Ovary (tissue), 9 donors: ENCODE results near the gene ZNF211. TPM values are rescaled to one million over a fixed set of nuclear protein-coding genes. Genes with fewer than 3 reads are reported as not detected.

ENCODE experiments used
- DNase-seq, 5 donors: peaks; one replicate each; pipeline ENCODE4 v3.0.0-alpha.2; 2019 to 2020
- H3K27ac ChIP-seq, 2 donors: fragments of 200-600 bp; one replicate each; pipeline versions ENCODE4 v1.5.1 to v1.8.0; 2019 to 2022
- H3K27me3 ChIP-seq: fragments of 200-600 bp; one replicate; pipeline ENCODE4 v1.8.0; 2022
- H3K36me3 ChIP-seq: fragments of 200-600 bp; sonication (generic); one replicate; pipeline ENCODE4 v1.5.1; 2019
- H3K4me1 ChIP-seq: one replicate; pipeline ENCODE4 v1.8.1; 2013; ENCODE audit warnings: mild to moderate bottlenecking, moderate library complexity; ENCODE audit not compliant: insufficient read depth
- H3K4me3 ChIP-seq: fragments of 200-600 bp; sonication (generic); one replicate; pipeline ENCODE4 v1.5.1; 2017
- H3K9me3 ChIP-seq, 2 donors: fragments of 200-600 bp in 1 of 2; sonication (generic) in 1 of 2; one replicate each; pipeline versions ENCODE4 v1.5.1 to v1.8.1; 2013 to 2019; ENCODE audit warnings: mild to moderate bottlenecking in 1 of 2, moderate library complexity in 1 of 2
- EP300 ChIP-seq: sonication (generic); formaldehyde crosslinking; IDR thresholded peaks from one replicate; pipeline ENCODE4 v1.6.1; 2017; ENCODE audit warnings: antibody characterized with exemption
- POLR2A ChIP-seq: fragments of 450-650 bp; IDR thresholded peaks from one replicate; pipeline ENCODE4 v1.6.1; 2017; ENCODE audit warnings: antibody characterized with exemption, mild to moderate bottlenecking, moderate library complexity
- WGBS, 3 donors: extraction: QIAGEN DNeasy Blood & Tissue Kit in 1 of 3; methylation state at CpG; one replicate each; pipeline versions ENCODE4 v1.1.5 to v1.1.7; 2013 to 2017; 5-methylcytosine and 5-hydroxymethylcytosine counted together
- intact Hi-C, 4 donors: fragments of 100-400 bp; cut with DNase I; formaldehyde crosslinking; loops; one replicate each; pipeline versions ENCODE4 v1.11.0 to v1.15.1; 2022 to 2023
- polyA plus RNA-seq, 2 donors: library from polyadenylated mRNA; stranded (reverse); fragments of 200-250 nt in 1 of 2; fragments of 350-450 nt in 1 of 2; fragmentation: Illumina TruSeq in 1 of 2; extraction: RNeasy Lipid Tissue Mini Kit (QIAGEN cat#74804) in 1 of 2; gene quantifications; one replicate each; pipeline ENCODE4 v1.2.3, GENCODE V29; 2013 to 2014
- total RNA-seq, 7 donors: library from RNA; depleted of rRNA in 2 of 7; stranded (reverse); fragments of >200 nt in 2 of 7; fragmentation: NEBNext Ultra II Directional in 3 of 7; extraction: Animal tissue kit (Norgen Biotek cat#: 25700) in 3 of 7; gene quantifications; one replicate each; pipeline versions ENCODE4 v1.1.0 to v1.2.4, GENCODE V29; 2016 to 2023
- TF ChIP-seq, protein P1 (sequence below), 3 donors: fragments of 450-650 bp in 2 of 3; fragments of 200-600 bp in 1 of 3; IDR thresholded peaks; one replicate each; pipeline versions ENCODE4 v1.5.1 to v1.8.0; 2016 to 2022; ENCODE audit warnings: antibody characterized with exemption in 3 of 3, mild to moderate bottlenecking in 1 of 3
- donor health status: DM: no; HTN: no; CAD: no; lungs with moderate emphysema.
- donor health status: DM: no; HTN: no; CAD: no.
- donor health status: Bipolar disorder and iron deficiency.
- donor health status: DM: yes; HTN: yes; CAD: no.
- donor health status: DM: no; HTN: no; CAD: no.
- donor health status: DM: yes; HTN: yes; CAD: no.

Gene ZNF211
- total and polyA plus RNA-seq, 9 donors, result 8.3 to 16.7 (median 12.0) TPM

DNA sequence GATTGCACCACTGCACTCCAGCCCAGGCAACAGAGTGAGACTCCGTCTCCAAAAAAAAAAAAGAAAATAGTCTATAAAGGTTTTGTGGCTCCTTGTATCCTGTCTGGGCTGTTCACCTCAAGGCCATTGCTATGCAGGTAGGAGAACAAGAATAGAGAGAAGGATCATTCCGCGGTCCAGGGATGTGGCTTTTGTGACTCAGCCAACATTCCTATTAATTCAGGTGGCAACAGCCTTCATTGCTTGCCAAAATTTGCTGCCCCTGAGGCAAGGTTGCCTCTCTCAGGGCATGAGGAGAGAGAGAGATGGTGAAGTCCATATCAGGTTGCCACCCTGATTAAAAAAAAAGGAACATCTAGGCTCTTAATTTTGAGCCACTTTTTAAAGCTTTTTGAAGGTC lies 56.8 kb downstream of the ZNF211 start:
- Histone ChIP-seq H3K9me3 (peaks cover 22 to 82% of the 10 kb centered on the region in 2 donors), H3K4me3 (no peak overlapping the region), H3K4me1 (no peaks in the 10 kb centered on the region), H3K36me3 (no peaks in the 10 kb centered on the region), H3K27ac (no peak overlapping the region), H3K27me3 (no peaks in the 10 kb centered on the region)
- no peak for DNase-seq
- 94 to 99% (median 96%) methylated on average over 3 of the region's 3 CpGs for WGBS, 3 donors
- intact Hi-C loops, result no loop called here
- TF ChIP-seq, protein P1, sequence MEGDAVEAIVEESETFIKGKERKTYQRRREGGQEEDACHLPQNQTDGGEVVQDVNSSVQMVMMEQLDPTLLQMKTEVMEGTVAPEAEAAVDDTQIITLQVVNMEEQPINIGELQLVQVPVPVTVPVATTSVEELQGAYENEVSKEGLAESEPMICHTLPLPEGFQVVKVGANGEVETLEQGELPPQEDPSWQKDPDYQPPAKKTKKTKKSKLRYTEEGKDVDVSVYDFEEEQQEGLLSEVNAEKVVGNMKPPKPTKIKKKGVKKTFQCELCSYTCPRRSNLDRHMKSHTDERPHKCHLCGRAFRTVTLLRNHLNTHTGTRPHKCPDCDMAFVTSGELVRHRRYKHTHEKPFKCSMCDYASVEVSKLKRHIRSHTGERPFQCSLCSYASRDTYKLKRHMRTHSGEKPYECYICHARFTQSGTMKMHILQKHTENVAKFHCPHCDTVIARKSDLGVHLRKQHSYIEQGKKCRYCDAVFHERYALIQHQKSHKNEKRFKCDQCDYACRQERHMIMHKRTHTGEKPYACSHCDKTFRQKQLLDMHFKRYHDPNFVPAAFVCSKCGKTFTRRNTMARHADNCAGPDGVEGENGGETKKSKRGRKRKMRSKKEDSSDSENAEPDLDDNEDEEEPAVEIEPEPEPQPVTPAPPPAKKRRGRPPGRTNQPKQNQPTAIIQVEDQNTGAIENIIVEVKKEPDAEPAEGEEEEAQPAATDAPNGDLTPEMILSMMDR (IDR thresholded peaks at IDR 0.05), result no peak
- TF ChIP-seq EP300 (no peak), POLR2A (no peak)

Other genes with a start within 250 kb of the ZNF211 start
- gene ZNF548, start 243.3 kb upstream of the ZNF211 start, total RNA-seq, result 10 to 100 TPM; 14.5 to 28.2 (median 24.4) TPM
- 10 to 100 TPM; 13.4 to 13.7 TPM for gene ZNF548, start 243.3 kb upstream of the ZNF211 start, polyA plus RNA-seq
- gene ZNF17, start 222.0 kb upstream of the ZNF211 start, total RNA-seq, result 10 to 100 TPM in 6 of 7 donors, 1 to 10 TPM in 1; 5.4 to 22.4 (median 18.7) TPM
- 1 to 10 TPM; 6.3 to 7.2 TPM for gene ZNF17, start 222.0 kb upstream of the ZNF211 start, polyA plus RNA-seq
- gene ZNF749, start 197.8 kb upstream of the ZNF211 start, total RNA-seq, result 10 to 100 TPM in 4 of 7 donors, 1 to 10 TPM in 3; 7.5 to 21.7 (median 10.8) TPM
- 10 to 100 TPM in 1 of 2 donors, 1 to 10 TPM in 1; 4.0 to 12.9 TPM for gene ZNF749, start 197.8 kb upstream of the ZNF211 start, polyA plus RNA-seq
- gene VN1R1, start 176.0 kb upstream of the ZNF211 start, total RNA-seq, result 1 to 10 TPM in 5 of 7 donors, under 1 TPM in 2; 0.60 to 2.2 (median 1.3) TPM
- under 1 TPM; 0.38 to 0.50 TPM for gene VN1R1, start 176.0 kb upstream of the ZNF211 start, polyA plus RNA-seq
- 10 to 100 TPM in 6 of 7 donors, 1 to 10 TPM in 1; 6.5 to 23.0 (median 15.8) TPM for gene ZNF772, start 155.6 kb upstream of the ZNF211 start, total RNA-seq
- 1 to 10 TPM; 3.3 to 6.8 TPM for gene ZNF772, start 155.6 kb upstream of the ZNF211 start, polyA plus RNA-seq
- 10 to 100 TPM in 6 of 7 donors, 1 to 10 TPM in 1; 6.8 to 14.7 (median 12.1) TPM for gene ZNF419, start 145.4 kb upstream of the ZNF211 start, total RNA-seq
- 1 to 10 TPM; 7.2 to 8.5 TPM for gene ZNF419, start 145.4 kb upstream of the ZNF211 start, polyA plus RNA-seq
- 10 to 100 TPM in 4 of 7 donors, 1 to 10 TPM in 3; 8.1 to 16.3 (median 10.5) TPM for gene ZNF773, start 133.2 kb upstream of the ZNF211 start, total RNA-seq
- 1 to 10 TPM; 6.8 to 8.6 TPM for gene ZNF773, start 133.2 kb upstream of the ZNF211 start, polyA plus RNA-seq
- gene ZNF549, start 105.8 kb upstream of the ZNF211 start, total RNA-seq, result 10 to 100 TPM in 4 of 7 donors, 1 to 10 TPM in 3; 3.9 to 11.9 (median 10.1) TPM
- 1 to 10 TPM; 4.0 to 8.1 TPM for gene ZNF549, start 105.8 kb upstream of the ZNF211 start, polyA plus RNA-seq
- gene ZNF550, start 73.3 kb upstream of the ZNF211 start, total RNA-seq, result 10 to 100 TPM in 5 of 7 donors, 1 to 10 TPM in 2; 6.7 to 17.1 (median 11.4) TPM
- 1 to 10 TPM; 6.8 to 7.3 TPM for gene ZNF550, start 73.3 kb upstream of the ZNF211 start, polyA plus RNA-seq
- 10 to 100 TPM in 1 of 7 donors, 1 to 10 TPM in 6; 2.2 to 10.9 (median 7.6) TPM for gene ZNF416, start 54.3 kb upstream of the ZNF211 start, total RNA-seq
- 1 to 10 TPM; 3.9 to 9.2 TPM for gene ZNF416, start 54.3 kb upstream of the ZNF211 start, polyA plus RNA-seq
- gene ZIK1, start 49.0 kb upstream of the ZNF211 start, total RNA-seq, result 10 to 100 TPM in 1 of 7 donors, 1 to 10 TPM in 6; 3.4 to 10.2 (median 8.4) TPM
- 1 to 10 TPM; 5.5 to 5.7 TPM for gene ZIK1, start 49.0 kb upstream of the ZNF211 start, polyA plus RNA-seq
- 1 to 10 TPM; 2.5 to 8.9 (median 3.6) TPM for gene ZNF530, start 33.3 kb upstream of the ZNF211 start, total RNA-seq
- 1 to 10 TPM; 2.0 to 2.2 TPM for gene ZNF530, start 33.3 kb upstream of the ZNF211 start, polyA plus RNA-seq
- 10 to 100 TPM; 13.4 to 22.9 (median 22.2) TPM for gene ZNF134, start 18.9 kb upstream of the ZNF211 start, total RNA-seq
- gene ZNF134, start 18.9 kb upstream of the ZNF211 start, polyA plus RNA-seq, result 10 to 100 TPM in 1 of 2 donors, 1 to 10 TPM in 1; 9.2 to 12.6 TPM
- 1 to 10 TPM in 1 of 7 donors, under 1 TPM in 1, not detected in 5; 0.13 to 1.3 TPM for gene ZSCAN4, start 35.8 kb downstream of the ZNF211 start, total RNA-seq
- gene ZSCAN4, start 35.8 kb downstream of the ZNF211 start, polyA plus RNA-seq, result under 1 TPM; 0.07 to 0.08 TPM
- 10 to 100 TPM in 3 of 7 donors, 1 to 10 TPM in 4; 6.8 to 11.3 (median 9.7) TPM for gene ZNF551, start 48.8 kb downstream of the ZNF211 start, total RNA-seq
- 1 to 10 TPM; 3.8 to 4.2 TPM for gene ZNF551, start 48.8 kb downstream of the ZNF211 start, polyA plus RNA-seq
- gene ZNF154, start 76.0 kb downstream of the ZNF211 start, total RNA-seq, result 10 to 100 TPM in 1 of 7 donors, 1 to 10 TPM in 6; 1.1 to 10.4 (median 2.4) TPM
- 1 to 10 TPM; 1.4 to 3.5 TPM for gene ZNF154, start 76.0 kb downstream of the ZNF211 start, polyA plus RNA-seq
- 10 to 100 TPM in 1 of 7 donors, 1 to 10 TPM in 6; 1.5 to 13.2 (median 6.4) TPM for gene ZNF671, start 94.5 kb downstream of the ZNF211 start, total RNA-seq
- gene ZNF671, start 94.5 kb downstream of the ZNF211 start, polyA plus RNA-seq, result 1 to 10 TPM; 2.1 to 5.0 TPM
- gene ZNF776, start 113.6 kb downstream of the ZNF211 start, total RNA-seq, result 10 to 100 TPM; 11.0 to 25.9 (median 14.6) TPM
- gene ZNF776, start 113.6 kb downstream of the ZNF211 start, polyA plus RNA-seq, result 10 to 100 TPM; 10.2 to 10.7 TPM
- 10 to 100 TPM; 15.4 to 21.7 (median 17.2) TPM for gene ZNF586, start 136.5 kb downstream of the ZNF211 start, total RNA-seq
- gene ZNF586, start 136.5 kb downstream of the ZNF211 start, polyA plus RNA-seq, result 10 to 100 TPM in 1 of 2 donors, 1 to 10 TPM in 1; 7.9 to 11.8 TPM
- 1 to 10 TPM; 5.2 to 9.9 (median 7.2) TPM for gene ZNF552, start 181.7 kb downstream of the ZNF211 start, total RNA-seq
- gene ZNF552, start 181.7 kb downstream of the ZNF211 start, polyA plus RNA-seq, result 1 to 10 TPM; 4.9 to 7.1 TPM
- gene ZNF587B, start 197.1 kb downstream of the ZNF211 start, total RNA-seq, result 10 to 100 TPM in 5 of 7 donors, 1 to 10 TPM in 2; 7.8 to 19.4 (median 12.5) TPM
- 1 to 10 TPM; 4.0 to 4.6 TPM for gene ZNF587B, start 197.1 kb downstream of the ZNF211 start, polyA plus RNA-seq
- gene ZNF587, start 216.7 kb downstream of the ZNF211 start, total RNA-seq, result 10 to 100 TPM; 20.7 to 41.6 (median 39.4) TPM
- 10 to 100 TPM; 12.3 to 27.7 TPM for gene ZNF587, start 216.7 kb downstream of the ZNF211 start, polyA plus RNA-seq